IMR-90 (cell line): ENCODE data around the gene LRRC1. TPM values are rescaled to one million over a fixed set of nuclear protein-coding genes. Genes with fewer than 3 reads are reported as not detected.

Source experiments
- ATAC-seq: fragments of 200-7000 bp; cut with Tn5 transposase; 2 replicates; pipeline ENCODE4 v1.9.1; 2020; ENCODE audit warnings: low read depth, mild to moderate bottlenecking, moderate library complexity
- BruUV-seq: library from RNA; stranded (reverse); fragments of 400-500 nt; replicated peaks from 2 replicates; lab custom pipeline; 2021; lab: Mats Ljungman, UMichigan
- CTCF ChIA-PET: fragments of 300-600 bp; formaldehyde crosslinking; extraction: SDS; loops from one replicate; lab custom pipeline; 2021; ENCODE audit warnings: antibody characterized with exemption; lab: Yijun Ruan, JAX
- POLR2A ChIA-PET: fragments of 300-600 bp; sonication (Branson Sonifier 250); formaldehyde crosslinking; loops from one replicate; lab custom pipeline; 2022; ENCODE audit warnings: antibody characterized with exemption; ENCODE audit not compliant: unreplicated experiment; lab: Charles Lee
- DNase-seq: peaks from one replicate; pipeline ENCODE4 v3.0.0; 2013
- H2AFZ ChIP-seq: replicated peaks from 2 replicates; pipeline ENCODE3; 2013; ENCODE audit warnings: low read length, mild to moderate bottlenecking; ENCODE audit not compliant: poor library complexity
- H2AK5ac ChIP-seq: 2 replicates; pipeline ENCODE4 v1.6.1; 2013; ENCODE audit warnings: low read depth, low read length, inconsistent platforms
- H2AK9ac ChIP-seq: replicated peaks from 2 replicates; pipeline ENCODE3; 2013; ENCODE audit warnings: mild to moderate bottlenecking, low read depth, low read length, moderate library complexity; ENCODE audit not compliant: poor library complexity
- H2BK120ac ChIP-seq: 2 replicates; pipeline ENCODE4 v1.6.1; 2013; ENCODE audit warnings: low read depth, low read length, inconsistent platforms
- H2BK15ac ChIP-seq: 3 replicates; pipeline ENCODE4 v1.6.1; 2013; ENCODE audit warnings: low read depth, low read length, inconsistent platforms
- H2BK20ac ChIP-seq: 2 replicates; pipeline ENCODE4 v1.6.1; 2013; ENCODE audit warnings: low read depth, mild to moderate bottlenecking, inconsistent platforms, low read length, moderate library complexity
- H2BK5ac ChIP-seq: 2 replicates; pipeline ENCODE4 v1.6.1; 2013; ENCODE audit warnings: mild to moderate bottlenecking, low read depth, low read length, inconsistent platforms; ENCODE audit not compliant: poor library complexity, severe bottlenecking
- H3K14ac ChIP-seq: replicated peaks from 2 replicates; pipeline ENCODE4 v1.6.1; 2013; ENCODE audit warnings: low read depth, low read length, inconsistent platforms
- H3K18ac ChIP-seq: 2 replicates; pipeline ENCODE4 v1.6.1; 2013; ENCODE audit warnings: low read depth, low read length, control low read depth
- H3K23ac ChIP-seq: 2 replicates; pipeline ENCODE4 v1.6.1; 2013; ENCODE audit warnings: low read depth, low read length, inconsistent platforms
- H3K27ac ChIP-seq: 2 replicates; pipeline ENCODE4 v1.5.1; 2013; ENCODE audit warnings: mild to moderate bottlenecking, control low read depth, low read length; ENCODE audit not compliant: insufficient read depth
- H3K27me3 ChIP-seq: 2 replicates; pipeline ENCODE4 v1.6.1; 2013; ENCODE audit warnings: low read length; ENCODE audit not compliant: control insufficient read depth, insufficient read depth
- H3K36me3 ChIP-seq: 2 replicates; pipeline ENCODE4 v1.6.1; 2013; ENCODE audit warnings: low read length, mixed read lengths; ENCODE audit not compliant: control insufficient read depth, insufficient read depth
- H3K4ac ChIP-seq: 2 replicates; pipeline ENCODE4 v1.6.1; 2013; ENCODE audit warnings: low read depth, low read length, inconsistent platforms
- H3K4me1 ChIP-seq: 2 replicates; pipeline ENCODE4 v1.6.1; 2013; ENCODE audit warnings: low read length, mixed read lengths; ENCODE audit not compliant: control insufficient read depth, insufficient read depth
- H3K4me2 ChIP-seq: 2 replicates; pipeline ENCODE4 v1.6.1; 2013; ENCODE audit warnings: low read depth, mild to moderate bottlenecking, control low read depth, low read length, moderate library complexity
- H3K4me3 ChIP-seq: 2 replicates; pipeline ENCODE4 v1.5.1; 2013; ENCODE audit warnings: low read depth, mild to moderate bottlenecking, control low read depth, low read length, moderate library complexity; ENCODE audit not compliant: insufficient read depth
- H3K56ac ChIP-seq: 2 replicates; pipeline ENCODE4 v1.6.1; 2013; ENCODE audit warnings: low read length, inconsistent platforms; ENCODE audit not compliant: insufficient read depth; ENCODE audit errors: extremely low read depth
- H3K79me1 ChIP-seq, 2 experiments: 2 replicates each; pipeline ENCODE4 v1.6.1; 2013; ENCODE audit warnings: low read length in 2 of 2, inconsistent platforms in 1 of 2, low read depth in 1 of 2
- H3K9ac ChIP-seq: 2 replicates; pipeline ENCODE4 v1.6.1; 2013; ENCODE audit warnings: low read depth, low read length, control low read depth
- H3K9me1 ChIP-seq: 2 replicates; pipeline ENCODE4 v1.6.1; 2013; ENCODE audit warnings: low read length, inconsistent platforms; ENCODE audit not compliant: insufficient read depth
- H3K9me3 ChIP-seq: 2 replicates; pipeline ENCODE4 v1.6.1; 2013; ENCODE audit warnings: low read length; ENCODE audit not compliant: control insufficient read depth, insufficient read depth
- H4K20me1 ChIP-seq: 2 replicates; pipeline ENCODE4 v1.6.1; 2013; ENCODE audit warnings: low read length, inconsistent platforms; ENCODE audit not compliant: insufficient read depth
- H4K5ac ChIP-seq: 2 replicates; pipeline ENCODE4 v1.6.1; 2013; ENCODE audit warnings: mild to moderate bottlenecking, low read depth, low read length, control low read depth
- H4K8ac ChIP-seq, 2 experiments: 2 replicates each; pipeline ENCODE4 v1.6.1; 2013; ENCODE audit warnings: low read depth in 2 of 2, low read length in 2 of 2, control low read depth in 1 of 2, inconsistent platforms in 1 of 2
- H4K91ac ChIP-seq: 2 replicates; pipeline ENCODE4 v1.6.1; 2013; ENCODE audit warnings: low read depth, low read length, inconsistent platforms; ENCODE audit not compliant: insufficient read depth
- CEBPB ChIP-seq: IDR thresholded peaks from 2 replicates; pipeline ENCODE4 v1.6.1; 2012; ENCODE audit warnings: low read depth, low read length, improper control_type of control experiment
- FOS ChIP-seq: fragments of 150-350 bp; IDR thresholded peaks from 2 replicates; pipeline ENCODE4 v1.6.1; 2016; ENCODE audit warnings: low read depth, low read length
- MAFK ChIP-seq: IDR thresholded peaks from 2 replicates; pipeline ENCODE4 v1.6.1; 2012; ENCODE audit warnings: low read depth, low read length, improper control_type of control experiment
- NFE2L2 ChIP-seq: fragments of 150-350 bp; IDR thresholded peaks from 2 replicates; pipeline ENCODE4 v1.6.1; 2016; ENCODE audit warnings: low read depth, mild to moderate bottlenecking, low read length
- POLR2A ChIP-seq: IDR thresholded peaks from 2 replicates; pipeline ENCODE4 v1.6.1; 2012; ENCODE audit warnings: mild to moderate bottlenecking, low read depth, low read length
- SMC3 ChIP-seq: fragments of 150-350 bp; IDR thresholded peaks from 2 replicates; pipeline ENCODE4 v1.6.1; 2016; ENCODE audit warnings: low read depth, mild to moderate bottlenecking, antibody characterized with exemption, low read length, moderate library complexity
- WGBS, 2 experiments: methylation state at CpG; one replicate each; pipeline versions ENCODE4 v1.1.5 to v1.1.7; 2013; ENCODE audit warnings: missing lambda C conversion rate in 2 of 2; ENCODE audit not compliant: insufficient read length in 1 of 2; ENCODE audit errors: extremely low coverage in 2 of 2; 5-methylcytosine and 5-hydroxymethylcytosine counted together
- dilution Hi-C: fragments of 300-500 bp; cut with HindIII; formaldehyde crosslinking; loops from one replicate; pipeline ENCODE4 v1.14.3; 2018; ENCODE audit warnings: low sequenced_read_pairs; ENCODE audit not compliant: unreplicated experiment
- in situ Hi-C: fragments of 300-500 bp; cut with MboI; formaldehyde crosslinking; loops from 3 replicates; pipeline ENCODE4 v1.14.3; 2019; ENCODE audit warnings: low sequenced_read_pairs, inconsistent platforms, mixed read lengths
- intact Hi-C: fragments of 100-400 bp; cut with micrococcal nuclease; formaldehyde crosslinking; loops from 2 replicates; pipeline ENCODE4 v1.10.0; 2022
- polyA plus RNA-seq, 3 experiments: library from polyadenylated mRNA; depleted of rRNA; stranded (reverse); fragments of >200 nt; gene quantifications; 2 replicates each; pipeline ENCODE4 v1.2.3, GENCODE V29; 2012; ENCODE audit warnings: low replicate concordance in 1 of 3
- total RNA-seq: library from RNA; depleted of rRNA; stranded (reverse); fragments of >200 nt; gene quantifications from 2 replicates; pipeline ENCODE4 v1.2.3, GENCODE V29; 2012

LRRC1 gene
- total and polyA plus RNA-seq, 2 of the 4 experiments (the other 2 are of a cell fraction) = 5.1 to 6.1 TPM

DNA sequence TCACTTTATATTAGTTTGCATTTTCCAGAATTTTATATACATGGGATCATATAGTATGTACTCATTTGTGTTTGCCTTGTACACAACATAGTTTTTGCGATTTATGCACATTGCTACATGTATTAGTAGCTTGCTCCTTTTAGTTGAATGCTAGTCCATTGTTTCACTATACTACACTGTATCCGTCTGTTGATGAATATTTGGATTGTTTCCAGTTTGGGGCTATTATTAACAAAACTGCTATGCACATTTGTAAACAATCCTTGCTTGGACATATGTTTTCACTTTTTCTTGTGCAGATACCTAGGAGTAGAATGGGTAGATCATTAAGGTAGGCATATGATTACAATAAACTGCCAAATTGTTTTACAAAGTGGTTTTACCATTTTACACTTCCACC, 3.9 kb upstream of the LRRC1 start:
- Histone ChIP-seq H3K56ac (no peak overlapping the region), H3K14ac (no peak overlapping the region), H3K18ac (no peak overlapping the region), H2BK5ac (no peak overlapping the region), H4K5ac (no peak overlapping the region), H3K9me3 (no peaks in the 10 kb centered on the region), H3K4me3 (no peak overlapping the region), H2BK15ac (no peak overlapping the region), H3K36me3 (no peaks in the 10 kb centered on the region), H3K4me1 (no peaks in the 10 kb centered on the region), H2BK20ac (no peak overlapping the region), H3K4ac (no peak overlapping the region), H2AFZ (no peak overlapping the region), H3K23ac (no peak overlapping the region), H4K91ac (no peak overlapping the region), H2BK120ac (no peak overlapping the region), H2AK5ac (no peak overlapping the region), H3K27ac (no peak overlapping the region), H2AK9ac (no peak overlapping the region), H3K9me1 (no peaks in the 10 kb centered on the region), H3K79me1 (peaks cover 6 to 9% of the 10 kb centered on the region in 2 experiments; a peak in 2 of 4 replicates), H4K8ac (no peak overlapping the region), H3K4me2 (no peak overlapping the region), H4K20me1 (no peaks in the 10 kb centered on the region), H3K27me3 (no peaks in the 10 kb centered on the region), H3K9ac (no peak overlapping the region)
- DNase-seq (peak; percentile 41), ATAC-seq (no peak)
- TF ChIP-seq CEBPB (no peak), NFE2L2 (no peak), FOS (no peak), SMC3 (no peak), POLR2A (no peak), MAFK (no peak)
- ChIA-PET CTCF (interaction anchor here (5.0 kb wide), 1 partner anchor 166 kb away, joined by 67 read pairs; no protein-coding TSS in a partner anchor), POLR2A (no interaction called here)
- WGBS, 2 experiments = no CpG with 5 or more reads among the region's 2 CpGs
- in situ Hi-C loops = loop anchor here (5.0 to 10.0 kb wide), 2 partner anchors 161 to 256 kb away; no protein-coding TSS in a partner anchor
- intact Hi-C loops = loop anchor here (10.0 kb wide), 1 partner anchor 134 kb away; no protein-coding TSS in a partner anchor
- dilution Hi-C loops = no loop called here
- no TSS peak for BruUV-seq
